Vagina (tissue), 2 donors: Measurements from ENCODE around the gene CARD11. TPM values are rescaled to one million over a fixed set of nuclear protein-coding genes. Genes with fewer than 3 reads are reported as not detected.

Source experiments
- DNase-seq, 2 donors: peaks; one replicate each; pipeline ENCODE4 v3.0.0-alpha.2; 2017; ENCODE audit errors: extremely low spot score in 2 of 2
- H3K27ac ChIP-seq: fragments of 200-600 bp; sonication (generic); one replicate; pipeline ENCODE4 v1.5.1; 2019
- H3K27me3 ChIP-seq: fragments of 200-600 bp; sonication (generic); one replicate; pipeline ENCODE4 v1.5.1; 2019
- H3K36me3 ChIP-seq, 2 donors: fragments of 200-600 bp; sonication (generic); one replicate each; pipeline ENCODE4 v1.5.1; 2017 to 2019
- H3K4me1 ChIP-seq: fragments of 200-600 bp; sonication (generic); one replicate; pipeline ENCODE4 v1.5.1; 2019
- H3K4me3 ChIP-seq, 2 donors: fragments of 200-600 bp; sonication (generic); 1 replicate in 1 of 2; 2 replicates in 1 of 2; pipeline ENCODE4 v1.5.1; 2016 to 2019
- H3K9me3 ChIP-seq: fragments of 200-600 bp; sonication (generic); one replicate; pipeline ENCODE4 v1.5.1; 2019
- CTCF ChIP-seq, 3 experiments: fragments of 450-650 bp in 2 of 3; fragments of 200-600 bp in 1 of 3; sonication (generic) in 1 of 3; IDR thresholded peaks; one replicate each; pipeline ENCODE4 v1.5.1; 2017 to 2019; ENCODE audit warnings: antibody characterized with exemption in 3 of 3, mild to moderate bottlenecking in 2 of 3, moderate library complexity in 2 of 3
- POLR2A ChIP-seq, 2 donors: fragments of 450-650 bp; IDR thresholded peaks; one replicate each; pipeline ENCODE4 v1.6.1; 2017; ENCODE audit warnings: antibody characterized with exemption in 2 of 2, mild to moderate bottlenecking in 2 of 2, moderate library complexity in 2 of 2
- POLR2AphosphoS5 ChIP-seq, 2 donors: sonication (generic); formaldehyde crosslinking; IDR thresholded peaks; one replicate each; pipeline ENCODE4 v1.9.0; 2017; ENCODE audit warnings: antibody characterized with exemption in 2 of 2, mild to moderate bottlenecking in 2 of 2, low read depth in 1 of 2; ENCODE audit not compliant: insufficient read depth in 1 of 2
- intact Hi-C: fragments of 100-400 bp; cut with DNase I; formaldehyde crosslinking; loops from one replicate; pipeline ENCODE4 v1.15.1; 2023
- total RNA-seq: library from RNA; depleted of rRNA; stranded (reverse); fragments of >200 nt; gene quantifications from one replicate; pipeline ENCODE4 v1.2.3, GENCODE V29; 2016

Gene CARD11
- total RNA-seq, 1 donor from 2014 or later: 2.9 TPM

DNA sequence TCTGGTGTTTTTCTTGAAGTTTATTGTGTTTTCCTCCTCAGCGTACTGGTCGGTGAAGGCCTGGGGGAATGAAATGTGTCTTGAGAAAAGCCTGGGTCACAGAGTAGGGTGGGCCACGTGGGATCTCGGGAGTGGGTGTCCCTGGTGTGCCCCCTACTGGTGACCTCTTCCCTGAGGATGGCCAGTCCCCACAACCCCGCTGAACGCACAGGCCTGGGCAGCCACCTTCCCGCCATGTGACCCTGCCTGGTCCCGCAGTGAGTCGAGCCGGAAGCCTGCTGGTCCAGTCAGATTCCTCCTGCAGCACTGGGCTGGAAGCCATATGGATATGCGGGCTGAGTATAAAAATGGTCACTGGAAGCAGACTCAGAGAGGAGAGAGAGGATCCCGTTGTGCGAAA lies 146.6 kb downstream of the CARD11 start:
- no peaks in the 10 kb centered on the region for H3K36me3 ChIP-seq
- H3K4me1 ChIP-seq: no peaks in the 10 kb centered on the region
- no peaks in the 10 kb centered on the region for H3K27me3 ChIP-seq
- intact Hi-C loops: no loop called here
- no peak overlapping the region for H3K4me3 ChIP-seq
- H3K27ac ChIP-seq: no peak overlapping the region
- DNase-seq: no peak
- no peaks in the 10 kb centered on the region for H3K9me3 ChIP-seq
- no peak for TF ChIP-seq CTCF (IDR thresholded peaks at IDR 0.05)
- TF ChIP-seq POLR2A (IDR thresholded peaks at IDR 0.05): no peak
- TF ChIP-seq POLR2AphosphoS5 (IDR thresholded peaks at IDR 0.05; ENCODE audit: insufficient read depth in 1 of 2, low read depth in 1 of 2): no peak

- no peak for TF ChIP-seq POLR2AphosphoS5 (IDR thresholded peaks at IDR 0.05; ENCODE audit: insufficient read depth in 1 of 2, low read depth in 1 of 2)
- no peak for TF ChIP-seq CTCF (IDR thresholded peaks at IDR 0.05)
- TF ChIP-seq POLR2A (IDR thresholded peaks at IDR 0.05): no peak
- DNase-seq: no peak
- intact Hi-C loops: no loop called here
- H3K27ac ChIP-seq: no peak overlapping the region
- H3K4me3 ChIP-seq: no peak overlapping the region
- H3K9me3 ChIP-seq: no peaks in the 10 kb centered on the region
- no peaks in the 10 kb centered on the region for H3K4me1 ChIP-seq
- no peaks in the 10 kb centered on the region for H3K36me3 ChIP-seq
- H3K27me3 ChIP-seq: no peaks in the 10 kb centered on the region
Measured at GRCh38 chr7:2896131-2896530, 147.5 kb downstream of the CARD11 start.

DNA sequence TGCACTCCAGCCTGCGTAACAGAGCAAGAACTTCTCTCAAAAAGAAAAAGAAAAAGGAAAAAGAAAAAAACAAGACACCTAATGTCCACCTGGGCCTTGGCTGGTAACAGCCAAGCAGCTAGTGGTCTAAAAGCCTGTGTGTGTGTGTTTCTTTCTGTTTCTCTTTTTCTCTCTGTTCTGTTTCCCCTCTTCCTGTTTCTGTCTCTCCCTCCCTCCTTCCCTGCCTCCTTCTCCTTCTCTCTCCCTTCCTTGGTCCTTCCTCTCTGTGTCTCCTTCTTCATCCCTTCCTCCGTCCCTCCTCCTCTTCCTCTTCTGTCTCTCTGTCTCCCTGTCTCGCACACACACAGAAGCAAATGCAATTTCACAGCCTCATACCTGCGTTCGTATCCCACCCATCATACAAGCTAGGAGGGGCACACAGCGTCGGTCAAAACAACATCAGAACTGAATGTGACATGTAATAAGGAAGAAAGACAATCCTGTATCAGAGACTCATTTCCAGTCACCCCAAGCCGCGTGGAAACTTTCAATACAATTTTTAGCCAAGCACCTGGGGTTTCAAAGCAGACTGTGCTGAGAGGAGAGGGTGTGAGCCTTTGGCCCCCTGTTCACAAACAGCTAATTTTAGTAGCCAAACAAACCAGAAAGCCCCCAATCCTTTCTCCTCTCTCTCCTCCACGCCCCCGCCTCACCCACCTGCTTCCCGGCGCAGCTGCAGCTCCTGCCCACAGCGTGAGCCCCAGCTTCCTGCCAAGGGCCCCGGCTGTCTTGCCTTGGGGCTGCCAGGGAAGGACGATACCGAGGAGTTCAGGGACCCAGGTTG lies 149.3 kb downstream of the CARD11 start:
- no peak for DNase-seq

GRCh38 chr7:2893411-2893861 lies 150.2 kb downstream of the CARD11 start:
- Histone ChIP-seq H3K4me3 (no peak overlapping the region), H3K27ac (no peak overlapping the region), H3K9me3 (no peaks in the 10 kb centered on the region), H3K27me3 (no peaks in the 10 kb centered on the region), H3K4me1 (no peaks in the 10 kb centered on the region), H3K36me3 (no peaks in the 10 kb centered on the region)
- DNase-seq: no peak
- TF ChIP-seq POLR2AphosphoS5 (IDR thresholded peaks at IDR 0.05; ENCODE audit: insufficient read depth in 1 of 2, low read depth in 1 of 2): no peak
- TF ChIP-seq CTCF (IDR thresholded peaks at IDR 0.05): no peak
- no peak for TF ChIP-seq POLR2A (IDR thresholded peaks at IDR 0.05)
- intact Hi-C loops: no loop called here

More for the DNA sequence above, 149.3 kb downstream of the CARD11 start:
- Histone ChIP-seq H3K9me3 (no peaks in the 10 kb centered on the region), H3K36me3 (no peaks in the 10 kb centered on the region), H3K27ac (no peak overlapping the region), H3K27me3 (no peaks in the 10 kb centered on the region), H3K4me3 (no peak overlapping the region), H3K4me1 (no peaks in the 10 kb centered on the region)
- intact Hi-C loops: no loop called here
- TF ChIP-seq POLR2A (IDR thresholded peaks at IDR 0.05): no peak

- no peaks in the 10 kb centered on the region for H3K4me1 ChIP-seq
- no peak for TF ChIP-seq POLR2AphosphoS5 (IDR thresholded peaks at IDR 0.05; ENCODE audit: insufficient read depth in 1 of 2, low read depth in 1 of 2)
- no peak for TF ChIP-seq POLR2A (IDR thresholded peaks at IDR 0.05)
- TF ChIP-seq CTCF (IDR thresholded peaks at IDR 0.05): no peak
- DNase-seq: no peak
- no peaks in the 10 kb centered on the region for H3K36me3 ChIP-seq
- no peak overlapping the region for H3K4me3 ChIP-seq
- H3K9me3 ChIP-seq: no peaks in the 10 kb centered on the region
- intact Hi-C loops: no loop called here
- H3K27me3 ChIP-seq: no peaks in the 10 kb centered on the region
- H3K27ac ChIP-seq: no peak overlapping the region
Measured at GRCh38 chr7:2892549-2892948, 151.1 kb downstream of the CARD11 start.
